Measurements from ENCODE around the gene SLC24A3. TPM values are rescaled to one million over a fixed set of nuclear protein-coding genes. Genes with fewer than 3 reads are reported as not detected.

Gene SLC24A3
- polyA plus RNA-seq, 1 donor (not counting 4 experiments of a cell fraction or from before 2014, with no cell fraction given): 0.17 TPM

DNA sequence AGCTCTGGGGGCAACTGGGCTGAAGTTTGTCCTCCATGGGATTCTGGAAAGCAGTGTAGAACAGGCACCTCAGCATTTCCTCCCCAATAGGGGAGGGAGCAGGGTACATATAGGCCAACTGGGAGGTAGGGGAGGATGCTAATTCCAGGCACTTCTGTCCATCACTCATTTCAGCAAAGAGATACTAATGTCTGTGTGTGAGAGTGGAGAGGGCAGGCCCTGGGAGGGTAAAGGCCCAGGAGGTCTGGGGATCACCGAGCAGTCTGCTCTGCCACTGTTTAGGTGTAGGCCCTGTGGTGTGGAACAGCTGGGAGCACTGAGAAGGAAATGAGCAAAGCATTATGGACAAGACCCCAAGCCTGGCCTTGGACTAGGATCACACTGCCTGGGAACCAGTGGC lies 158.7 kb downstream of the SLC24A3 start:
- H3K27ac ChIP-seq (ENCODE audit: control insufficient read depth, insufficient read depth, low read length): no peak overlapping the region
- FAIRE-seq (no peak), DNase-seq (ENCODE audit: low read depth, low spot score) (no peak)
- H3K36me3 ChIP-seq (ENCODE audit: control insufficient read depth in 2 of 2, extremely low read depth in 1 of 2, insufficient read depth in 2 of 2, low read length in 2 of 2): no peaks in the 10 kb centered on the region
- no peaks in the 10 kb centered on the region for H4K20me1 ChIP-seq (ENCODE audit: control insufficient read depth, extremely low read depth, insufficient read depth, low read length)
- no peak overlapping the region for H3K4me3 ChIP-seq (ENCODE audit: control insufficient read depth in 2 of 3, extremely low read depth in 1 of 3, insufficient read depth in 2 of 3, low read depth in 1 of 3, low read length in 3 of 3)
- dilution Hi-C loops (cut with MboI; ENCODE audit: extremely low pct_ligation_motif_present, low sequenced_read_pairs): no loop called here
- H3K9ac ChIP-seq (ENCODE audit: control insufficient read depth, extremely low read depth, insufficient read depth, low read length): no peak overlapping the region
- no peak overlapping the region for H3K4me2 ChIP-seq (ENCODE audit: control insufficient read depth, extremely low read depth, insufficient read depth, low read depth, low read length)
- H2AFZ ChIP-seq (ENCODE audit: control insufficient read depth, low read length): no peak overlapping the region
- no peaks in the 10 kb centered on the region for H3K9me3 ChIP-seq (ENCODE audit: control insufficient read depth, low read depth, low read length)
- TF ChIP-seq EZH2 (IDR thresholded peaks at IDR 0.05; ENCODE audit: low read length): no peak
- TF ChIP-seq, protein P1, sequence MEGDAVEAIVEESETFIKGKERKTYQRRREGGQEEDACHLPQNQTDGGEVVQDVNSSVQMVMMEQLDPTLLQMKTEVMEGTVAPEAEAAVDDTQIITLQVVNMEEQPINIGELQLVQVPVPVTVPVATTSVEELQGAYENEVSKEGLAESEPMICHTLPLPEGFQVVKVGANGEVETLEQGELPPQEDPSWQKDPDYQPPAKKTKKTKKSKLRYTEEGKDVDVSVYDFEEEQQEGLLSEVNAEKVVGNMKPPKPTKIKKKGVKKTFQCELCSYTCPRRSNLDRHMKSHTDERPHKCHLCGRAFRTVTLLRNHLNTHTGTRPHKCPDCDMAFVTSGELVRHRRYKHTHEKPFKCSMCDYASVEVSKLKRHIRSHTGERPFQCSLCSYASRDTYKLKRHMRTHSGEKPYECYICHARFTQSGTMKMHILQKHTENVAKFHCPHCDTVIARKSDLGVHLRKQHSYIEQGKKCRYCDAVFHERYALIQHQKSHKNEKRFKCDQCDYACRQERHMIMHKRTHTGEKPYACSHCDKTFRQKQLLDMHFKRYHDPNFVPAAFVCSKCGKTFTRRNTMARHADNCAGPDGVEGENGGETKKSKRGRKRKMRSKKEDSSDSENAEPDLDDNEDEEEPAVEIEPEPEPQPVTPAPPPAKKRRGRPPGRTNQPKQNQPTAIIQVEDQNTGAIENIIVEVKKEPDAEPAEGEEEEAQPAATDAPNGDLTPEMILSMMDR (optimal IDR thresholded peaks at IDR 0.05 in 1 of 3, IDR thresholded peaks at IDR 0.05 in 1 of 3, conservative IDR thresholded peaks at IDR 0.05 in 1 of 3; ENCODE audit: extremely low read depth in 1 of 3, insufficient read depth in 2 of 3, low read length in 3 of 3): no peak
- no peaks in the 10 kb centered on the region for H3K27me3 ChIP-seq (ENCODE audit: control insufficient read depth, extremely low read depth, insufficient read depth, low read length)
- no peaks in the 10 kb centered on the region for H3K79me2 ChIP-seq (ENCODE audit: control insufficient read depth, insufficient read depth, low read length)
- H3K4me1 ChIP-seq (ENCODE audit: control insufficient read depth, extremely low read depth, insufficient read depth, low read length): no peaks in the 10 kb centered on the region
- H3K9me1 ChIP-seq (ENCODE audit: control insufficient read depth, extremely low read depth, insufficient read depth, low read length): no peaks in the 10 kb centered on the region

DNA sequence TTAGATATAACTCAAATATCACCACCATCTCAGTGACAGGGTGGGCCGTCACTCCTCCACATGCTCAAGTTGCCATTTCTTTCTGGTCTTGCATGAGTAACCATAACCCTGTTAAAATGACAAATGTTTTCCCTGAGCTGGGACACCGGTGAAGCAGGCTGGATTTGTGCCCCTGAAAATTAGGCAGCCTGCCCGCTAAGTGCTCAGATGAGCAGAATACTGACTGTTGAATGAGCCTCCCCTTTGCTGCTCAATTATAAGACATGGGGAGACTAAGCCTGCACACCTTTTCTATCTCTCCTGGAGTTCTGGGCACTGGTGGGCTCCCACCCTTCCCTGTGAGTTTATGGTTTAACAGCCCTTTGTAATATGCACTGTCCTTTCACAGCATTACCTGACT lies 161.8 kb downstream of the SLC24A3 start:
- no peak for DNase-seq (ENCODE audit: low read depth, low spot score)
- H3K4me1 ChIP-seq (ENCODE audit: control insufficient read depth, extremely low read depth, insufficient read depth, low read length): no peaks in the 10 kb centered on the region
- no peaks in the 10 kb centered on the region for H3K36me3 ChIP-seq (ENCODE audit: control insufficient read depth in 2 of 2, extremely low read depth in 1 of 2, insufficient read depth in 2 of 2, low read length in 2 of 2)
- H3K27ac ChIP-seq (ENCODE audit: control insufficient read depth, insufficient read depth, low read length): no peak overlapping the region
- H3K79me2 ChIP-seq (ENCODE audit: control insufficient read depth, insufficient read depth, low read length): no peaks in the 10 kb centered on the region
- H3K27me3 ChIP-seq (ENCODE audit: control insufficient read depth, extremely low read depth, insufficient read depth, low read length): no peaks in the 10 kb centered on the region
- no peak overlapping the region for H2AFZ ChIP-seq (ENCODE audit: control insufficient read depth, low read length)
- no peak overlapping the region for H3K9ac ChIP-seq (ENCODE audit: control insufficient read depth, extremely low read depth, insufficient read depth, low read length)
- FAIRE-seq: no peak
- no peaks in the 10 kb centered on the region for H3K9me3 ChIP-seq (ENCODE audit: control insufficient read depth, low read depth, low read length)
- H4K20me1 ChIP-seq (ENCODE audit: control insufficient read depth, extremely low read depth, insufficient read depth, low read length): no peaks in the 10 kb centered on the region
- H3K4me3 ChIP-seq (ENCODE audit: control insufficient read depth in 2 of 3, extremely low read depth in 1 of 3, insufficient read depth in 2 of 3, low read depth in 1 of 3, low read length in 3 of 3): no peak overlapping the region
- TF ChIP-seq, protein P1 (optimal IDR thresholded peaks at IDR 0.05 in 1 of 3, IDR thresholded peaks at IDR 0.05 in 1 of 3, conservative IDR thresholded peaks at IDR 0.05 in 1 of 3; ENCODE audit: extremely low read depth in 1 of 3, insufficient read depth in 2 of 3, low read length in 3 of 3): no peak
- TF ChIP-seq EZH2 (IDR thresholded peaks at IDR 0.05; ENCODE audit: low read length): no peak
- dilution Hi-C loops (cut with MboI; ENCODE audit: extremely low pct_ligation_motif_present, low sequenced_read_pairs): no loop called here
- H3K9me1 ChIP-seq (ENCODE audit: control insufficient read depth, extremely low read depth, insufficient read depth, low read length): no peaks in the 10 kb centered on the region
- no peak overlapping the region for H3K4me2 ChIP-seq (ENCODE audit: control insufficient read depth, extremely low read depth, insufficient read depth, low read depth, low read length)
